Inferior parietal cortex (tissue), 1 donor: ENCODE data around the gene SCN5A.

ENCODE experiments used
- DNase-seq: peaks from one replicate; pipeline ENCODE4 v3.0.0-alpha.2; 2016; ENCODE audit errors: extremely low spot score

The SCN5A gene

DNA sequence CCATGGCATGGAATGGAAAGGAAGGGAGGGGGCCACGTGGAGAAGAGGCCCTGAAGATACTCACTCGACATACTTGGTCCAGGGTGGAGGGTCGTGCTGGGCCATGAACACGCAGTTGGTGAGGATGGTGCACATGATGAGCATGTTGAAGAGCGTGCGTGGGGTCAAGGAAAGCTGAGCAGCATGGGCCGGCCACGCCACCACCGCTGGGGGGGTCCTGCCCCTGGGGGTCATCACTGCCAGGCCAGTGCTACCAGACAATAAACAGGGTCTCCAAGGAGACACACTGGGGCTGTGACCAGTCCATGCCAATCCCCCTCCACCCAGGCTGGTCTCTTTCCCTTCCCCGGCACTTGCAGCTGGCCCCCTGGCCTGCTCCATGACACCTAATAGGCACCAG is 27.2 kb downstream of the SCN5A start:
- no peak for DNase-seq

DNA sequence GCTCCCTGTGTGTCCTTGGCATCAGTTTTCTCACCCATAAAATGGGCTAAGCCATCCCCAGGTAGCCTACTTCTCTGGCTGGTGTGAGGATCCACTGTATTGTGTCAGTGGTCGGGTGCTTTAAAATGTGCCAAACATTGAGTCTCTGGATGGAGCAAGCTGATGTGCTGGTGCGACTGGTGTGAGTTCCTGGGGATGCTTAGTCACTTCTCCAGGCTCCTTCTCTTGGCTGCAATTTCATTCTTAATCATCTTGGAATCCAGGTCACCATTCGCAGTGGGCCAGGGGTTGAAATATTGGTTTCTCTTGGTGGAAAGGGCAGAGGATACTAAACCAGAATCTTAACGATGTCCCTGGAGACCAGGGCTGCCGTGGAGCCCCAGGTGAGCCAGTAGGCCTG is 29.3 kb downstream of the SCN5A start:
- no peak for DNase-seq

DNA sequence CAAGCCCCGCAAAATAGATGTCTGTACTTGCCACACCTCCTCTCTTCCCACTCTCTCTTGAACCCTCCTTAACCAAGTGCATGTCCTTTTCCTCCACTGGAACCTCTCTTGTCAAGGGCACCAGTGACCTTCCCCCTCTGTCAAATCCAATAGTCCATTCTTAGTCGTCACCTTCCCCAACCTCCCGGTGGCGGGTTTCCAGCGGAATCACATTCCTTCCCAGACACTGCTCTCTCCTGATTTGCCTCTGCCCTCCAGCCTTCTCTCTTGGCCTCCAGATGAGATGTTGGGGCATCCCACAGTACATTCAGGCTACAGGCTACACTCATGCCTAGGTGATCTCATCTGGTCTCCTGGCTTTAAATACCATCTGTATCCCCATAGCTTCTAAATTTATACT is 31.1 kb downstream of the SCN5A start:
- no peak for DNase-seq

DNA sequence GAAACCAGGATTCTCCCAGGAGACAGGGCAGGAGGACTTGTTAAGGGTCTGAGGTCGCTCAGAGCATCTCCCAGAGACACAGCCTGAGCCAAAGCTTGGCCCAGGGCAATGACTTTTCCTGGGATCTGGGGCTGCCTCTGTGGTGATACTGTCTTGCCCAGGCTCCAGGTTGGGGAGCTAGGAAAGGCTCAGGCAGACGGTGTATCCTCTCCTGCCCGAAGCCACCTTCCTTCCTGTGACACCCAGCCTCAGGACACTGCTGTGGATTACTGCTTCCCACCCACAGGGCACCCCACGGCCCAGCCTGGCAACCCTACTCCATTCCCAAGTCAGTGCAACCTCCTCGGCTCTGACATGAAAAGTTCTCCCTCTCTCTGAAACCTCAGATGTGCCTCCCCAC is 31.9 kb downstream of the SCN5A start:
- no peak for DNase-seq

DNA sequence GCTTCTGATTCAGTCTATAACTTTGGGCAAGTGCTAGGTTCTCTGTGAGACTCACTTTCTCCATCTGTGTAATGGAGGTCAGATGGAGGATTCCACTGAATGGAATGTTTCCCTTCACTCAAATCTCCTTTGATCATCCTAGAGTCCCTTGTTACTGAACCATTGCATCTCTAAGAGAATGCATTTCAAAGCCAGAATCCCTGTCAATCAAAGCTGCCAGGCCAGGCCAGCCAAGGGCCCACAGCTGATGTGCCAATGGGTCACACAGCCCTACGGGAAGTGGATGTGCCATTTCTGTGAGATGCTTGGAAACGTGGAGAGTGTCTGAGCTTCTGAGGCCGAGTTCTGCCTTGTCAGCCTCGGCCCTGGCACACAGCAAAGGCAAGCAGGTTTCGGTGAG is 32.4 kb downstream of the SCN5A start:
- DNase-seq: no peak

DNA sequence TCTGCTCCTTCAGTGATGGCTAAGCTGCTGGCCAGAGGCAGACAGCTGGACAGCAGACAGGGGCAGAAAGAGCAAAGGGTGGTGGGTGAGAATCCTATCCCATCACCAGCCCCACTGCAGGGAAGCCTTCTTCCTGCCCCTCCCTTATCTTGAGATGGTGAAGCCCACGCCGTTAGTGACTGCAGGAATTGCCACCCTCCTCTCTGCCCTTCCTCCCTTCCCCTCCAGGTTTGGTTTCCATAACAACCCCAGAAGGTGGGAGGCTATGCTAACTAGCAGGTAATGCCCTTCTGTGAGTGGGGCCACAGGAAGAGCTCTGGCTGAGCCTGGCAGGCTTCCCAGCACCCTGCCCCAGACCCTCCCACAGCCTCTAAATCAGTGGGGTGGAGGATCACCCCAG is 32.8 kb downstream of the SCN5A start:
- DNase-seq: no peak

DNA sequence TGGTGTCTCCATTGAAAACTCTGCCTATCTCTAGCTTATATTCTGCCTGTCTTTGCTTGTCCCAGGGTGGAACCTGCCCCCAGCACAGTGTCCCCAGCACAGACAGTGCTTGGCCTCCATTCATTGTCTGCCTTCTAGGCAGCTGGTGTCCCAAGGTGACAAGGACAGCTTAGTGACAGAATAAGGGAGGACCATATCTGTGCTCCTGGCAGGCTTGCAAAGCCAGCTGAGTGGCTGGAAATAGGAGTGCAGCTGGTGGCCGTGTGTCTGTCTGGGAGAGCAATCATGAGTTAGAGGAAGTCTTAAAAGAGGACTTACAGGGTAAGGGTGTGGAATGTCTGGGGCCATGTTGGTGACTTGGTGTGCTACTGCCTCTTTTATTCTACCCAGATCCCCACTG is 33.4 kb downstream of the SCN5A start:
- no peak for DNase-seq

DNA sequence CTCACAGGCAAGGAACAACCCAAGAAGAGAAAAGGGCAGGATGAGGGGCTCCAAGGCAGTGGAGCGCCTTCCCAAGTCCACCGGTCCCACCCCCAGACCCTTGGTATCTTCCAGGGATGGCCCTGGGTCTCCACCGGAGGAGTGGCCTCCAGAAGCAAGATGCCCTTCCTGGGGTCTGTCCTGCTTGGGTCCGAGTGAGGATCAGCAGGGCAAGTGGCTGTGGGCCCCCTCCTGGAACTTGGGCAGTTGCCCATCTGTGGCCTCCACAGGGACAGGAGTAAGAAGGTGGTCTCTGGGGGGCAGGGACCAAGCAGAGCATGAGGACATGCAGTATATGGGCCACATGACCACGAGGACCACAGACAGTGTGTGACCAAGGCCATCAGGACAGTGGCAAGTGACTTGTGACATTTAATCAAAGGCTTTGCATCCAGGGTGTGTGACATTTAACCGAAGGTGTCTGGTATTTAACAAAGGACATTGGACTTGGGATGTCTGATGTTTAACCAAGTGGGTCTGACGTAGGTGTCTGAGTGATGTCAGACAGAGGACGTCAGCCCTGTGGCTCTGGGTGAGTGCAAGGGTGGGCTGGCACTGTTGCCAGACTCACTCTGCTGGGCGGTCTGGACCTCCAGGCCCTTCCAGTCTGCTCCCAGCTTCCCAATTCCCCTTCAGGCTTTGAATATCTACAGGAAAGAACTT is 34.7 kb downstream of the SCN5A start:
- DNase-seq: no peak

DNA sequence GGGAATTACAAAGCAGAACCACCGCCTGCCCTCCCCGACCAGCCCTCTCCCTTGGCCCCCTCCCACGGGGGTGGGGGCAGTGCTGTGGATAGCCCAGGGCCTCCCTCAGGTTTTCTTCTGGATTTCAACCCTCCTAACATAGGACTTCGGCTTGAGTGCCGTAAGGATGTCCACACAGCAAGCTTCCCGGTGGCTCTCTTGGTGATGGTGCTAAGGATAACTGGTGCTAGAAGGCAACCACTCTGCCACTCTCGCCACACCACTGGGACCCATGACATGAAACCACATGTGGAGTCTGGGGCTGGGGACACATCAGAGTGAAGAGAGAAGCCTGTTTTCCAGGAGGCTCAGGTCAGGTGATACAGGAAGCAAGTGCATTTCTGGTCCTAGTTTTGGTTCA is 35.4 kb downstream of the SCN5A start:
- no peak for DNase-seq

DNA sequence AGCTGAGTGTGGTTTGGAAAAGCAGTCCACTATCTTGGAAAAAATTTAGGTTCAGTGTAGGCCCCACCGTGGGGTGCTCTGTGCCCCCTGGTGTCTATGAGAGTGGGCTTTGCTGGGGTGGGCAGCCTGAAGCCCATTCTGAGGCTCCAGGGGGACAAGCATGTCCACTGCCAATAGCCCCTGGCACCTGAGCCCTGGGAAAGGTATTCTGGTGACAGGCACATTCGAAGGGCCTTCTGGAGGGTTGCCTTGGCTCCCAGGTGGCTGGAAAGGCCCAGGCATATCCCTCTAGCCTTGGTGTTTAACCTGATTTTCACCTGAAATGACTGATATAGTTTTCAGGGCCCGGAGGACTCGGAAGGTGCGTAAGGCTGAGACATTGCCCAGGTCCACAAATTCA is 36.1 kb downstream of the SCN5A start:
- DNase-seq: no peak

DNA sequence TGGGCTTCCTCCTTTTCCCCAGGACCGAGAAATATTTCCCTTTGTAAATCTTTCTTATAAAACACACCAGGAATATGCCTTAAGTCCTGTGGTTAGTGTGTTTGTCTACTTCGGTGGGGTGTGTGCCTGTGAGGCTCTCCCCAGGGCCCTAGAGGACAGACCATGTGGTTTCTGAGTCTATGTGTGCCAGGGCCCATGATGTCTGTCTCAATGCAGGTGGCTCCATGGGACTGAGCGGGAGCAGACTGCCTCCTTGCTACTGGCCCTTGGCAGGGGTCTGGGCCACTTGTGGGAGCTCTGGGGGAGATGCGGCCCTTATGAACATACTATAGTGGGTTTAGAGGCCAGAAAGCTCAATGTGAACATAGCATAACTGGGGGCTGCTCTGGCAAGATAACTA is 37.6 kb downstream of the SCN5A start:
- DNase-seq: no peak

DNA sequence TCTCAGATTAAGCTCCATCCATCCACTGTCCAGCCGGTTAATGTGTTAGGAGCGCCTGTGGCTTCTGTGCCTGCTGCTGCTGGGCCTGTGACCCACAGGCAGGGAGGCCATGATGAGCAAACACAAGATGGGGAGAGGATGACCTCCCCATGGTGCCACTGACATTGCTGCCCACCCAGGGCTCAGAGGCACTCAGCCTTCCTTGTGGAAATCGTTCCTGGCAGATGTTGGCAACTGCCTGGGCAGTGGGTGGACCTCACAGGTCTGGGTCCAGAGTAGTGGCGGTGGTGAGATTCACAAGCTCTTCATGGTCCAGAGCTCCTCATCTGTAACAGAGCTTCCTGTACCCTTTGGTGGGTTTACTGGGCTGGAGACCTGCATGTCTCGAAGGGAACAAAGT is 38.6 kb downstream of the SCN5A start:
- DNase-seq: no peak

DNA sequence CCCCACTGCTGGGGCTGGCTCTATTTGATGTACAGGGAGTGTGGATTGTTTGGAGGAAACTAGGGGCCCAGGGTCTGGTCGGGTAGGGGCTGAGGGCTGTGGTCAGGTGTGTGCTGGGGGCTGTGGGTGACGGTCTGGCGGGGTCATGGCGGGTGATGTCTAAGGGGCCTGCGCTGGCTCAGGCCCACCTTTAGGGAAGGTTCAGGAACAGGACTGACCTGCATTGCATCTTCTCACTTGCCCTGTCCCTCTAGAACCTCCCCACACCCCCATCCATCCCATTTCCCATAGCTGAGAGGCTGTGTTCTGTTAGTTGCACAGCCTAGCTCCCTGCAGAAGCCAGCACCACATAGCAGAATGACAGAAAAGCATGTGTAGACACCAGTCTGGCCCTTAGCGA is 39.1 kb downstream of the SCN5A start:
- DNase-seq: no peak

DNA sequence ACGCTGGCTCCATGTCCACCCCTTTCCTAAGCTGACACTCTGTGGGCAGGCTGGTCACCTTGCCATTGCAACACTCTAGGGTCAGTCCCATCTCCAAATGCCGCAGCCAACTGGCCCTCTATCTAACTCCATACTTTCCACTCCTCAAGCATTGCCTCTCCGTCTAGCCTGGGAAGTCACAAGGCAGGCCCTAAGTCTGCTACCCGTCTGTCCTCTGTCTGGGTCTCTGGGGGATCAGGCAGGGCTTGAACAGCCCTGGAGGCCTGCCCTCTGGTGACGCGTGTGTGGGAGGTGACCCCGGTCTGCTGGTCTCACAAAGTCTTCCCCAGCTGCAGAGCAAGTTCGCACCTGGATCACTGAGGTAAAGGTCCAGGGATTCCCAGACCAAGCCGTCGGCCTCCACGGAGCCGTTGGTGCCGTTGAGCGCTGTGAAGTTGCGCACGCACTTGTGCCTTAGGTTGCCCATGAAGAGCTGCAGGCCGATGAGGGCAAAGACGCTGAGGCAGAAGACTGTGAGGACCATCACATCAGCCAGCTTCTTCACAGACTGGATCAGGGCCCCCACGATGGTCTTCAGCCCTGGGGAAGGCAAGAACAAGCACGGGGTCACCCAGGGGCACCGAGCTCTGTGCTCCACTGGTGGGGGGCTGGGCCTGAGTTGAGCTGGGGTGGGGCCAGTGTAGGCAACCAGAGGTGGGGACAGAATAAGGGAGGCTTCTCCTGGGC is 39.9 kb downstream of the SCN5A start:
- no peak for DNase-seq

DNA sequence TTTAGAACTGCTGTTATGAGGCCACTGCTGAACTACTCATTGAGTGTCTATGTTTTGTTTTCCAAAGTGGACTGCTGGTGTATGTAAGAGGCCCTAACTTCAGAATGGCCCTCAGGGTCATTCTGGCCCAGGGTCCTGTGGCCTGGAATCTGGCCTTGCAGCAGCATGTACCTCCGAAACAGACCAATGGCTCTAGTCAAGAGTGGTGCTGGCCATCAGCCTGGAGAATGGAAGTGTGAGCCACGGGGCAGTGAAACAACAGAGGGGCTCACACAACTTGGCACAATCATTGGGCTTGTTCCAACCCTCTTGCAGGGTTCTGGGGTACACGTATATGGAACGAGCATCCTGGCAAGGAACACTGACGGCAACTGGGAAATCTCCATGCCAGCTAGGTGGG is 40.5 kb downstream of the SCN5A start:
- DNase-seq: no peak

DNA sequence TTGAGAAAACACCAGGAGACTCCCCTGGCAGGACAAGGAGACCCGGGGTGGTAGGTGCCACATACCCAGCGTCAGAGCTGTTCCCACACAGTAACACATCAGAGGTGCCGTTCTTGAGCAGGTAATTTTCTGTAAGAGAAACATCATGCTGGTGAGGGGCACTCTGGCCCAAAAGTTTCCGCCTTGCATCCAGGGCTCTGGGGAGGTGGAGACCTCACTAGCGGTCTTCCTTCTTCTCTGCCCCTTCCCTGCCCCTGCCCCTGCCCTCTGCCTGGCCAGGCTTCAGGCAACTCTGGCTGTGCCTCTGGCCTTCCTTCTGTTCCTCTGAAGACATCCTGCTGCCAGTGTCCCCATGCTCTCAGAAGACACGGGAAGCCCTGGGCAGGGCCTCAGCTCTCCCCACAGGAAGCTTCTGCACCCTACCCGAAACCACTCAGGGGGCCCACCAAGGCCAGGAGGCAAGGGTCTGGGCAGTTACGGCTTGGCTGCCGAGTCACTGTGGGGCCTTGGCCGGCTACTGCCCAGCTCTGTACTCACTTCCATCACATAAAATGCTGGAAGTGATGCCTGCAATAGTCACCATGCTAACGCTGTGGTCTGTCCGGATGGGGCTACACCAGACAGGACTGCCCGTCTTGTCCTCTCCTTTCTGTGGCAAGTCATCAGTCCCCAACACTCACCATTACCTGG is 41.3 kb downstream of the SCN5A start:
- DNase-seq: no peak

DNA sequence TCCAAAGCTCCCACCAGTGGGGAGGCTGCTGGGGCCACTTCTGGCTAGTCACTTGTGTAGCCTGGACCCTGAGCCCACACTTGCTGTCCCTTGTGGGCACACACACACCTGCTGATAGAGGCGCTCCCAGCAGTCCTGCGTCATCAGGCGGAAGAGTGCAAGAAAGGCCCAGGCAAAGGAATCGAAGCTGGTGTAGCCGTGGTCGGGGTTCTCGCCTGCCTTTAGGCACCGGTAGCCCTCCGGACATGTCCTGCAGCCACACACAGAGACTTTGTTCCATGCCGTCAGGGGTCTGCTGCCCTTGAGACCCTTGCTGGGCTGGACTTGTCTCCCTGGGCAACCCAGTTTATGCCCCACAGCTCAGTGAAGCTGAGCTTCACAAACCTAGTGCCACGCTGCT is 42.9 kb downstream of the SCN5A start:
- DNase-seq: no peak

DNA sequence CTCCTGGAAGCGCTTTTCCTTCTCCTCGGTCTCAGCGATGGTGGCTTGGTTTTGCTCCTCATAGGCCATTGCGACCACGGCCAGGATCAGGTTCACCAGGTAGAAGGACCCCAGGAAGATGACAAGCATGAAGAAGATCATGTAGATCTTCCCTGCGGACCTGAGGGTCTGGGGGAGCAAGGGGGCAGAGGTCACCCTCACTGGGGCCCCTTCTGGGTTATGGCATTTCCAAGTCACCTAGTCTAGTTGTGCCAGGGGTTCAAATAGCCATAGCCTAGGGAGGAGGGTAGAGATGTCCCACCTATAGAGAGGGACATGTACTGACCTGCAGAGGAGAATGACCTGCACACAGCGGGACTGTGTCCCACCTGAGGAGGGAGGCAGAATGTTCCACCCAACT is 43.5 kb downstream of the SCN5A start:
- no peak for DNase-seq

DNA sequence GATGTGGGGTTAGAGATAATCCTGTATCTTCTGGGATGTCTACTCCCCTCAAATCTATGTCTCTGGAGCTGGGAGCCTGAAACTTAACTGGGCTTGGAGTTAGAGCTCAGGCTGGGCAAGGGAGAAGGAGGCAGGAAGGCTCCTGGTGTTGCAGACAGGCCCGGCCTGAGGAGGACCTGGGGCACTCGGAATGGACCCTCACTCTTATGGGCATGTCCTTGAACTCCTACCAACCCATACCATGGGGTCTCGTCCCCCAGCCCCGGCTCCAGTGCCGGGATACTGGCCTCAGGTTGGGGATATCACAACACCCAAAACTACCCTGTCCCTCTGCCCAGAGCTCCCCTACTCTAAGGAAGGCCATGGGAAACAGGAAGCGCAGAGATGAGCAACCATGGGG is 45.2 kb downstream of the SCN5A start:
- no peak for DNase-seq

DNA sequence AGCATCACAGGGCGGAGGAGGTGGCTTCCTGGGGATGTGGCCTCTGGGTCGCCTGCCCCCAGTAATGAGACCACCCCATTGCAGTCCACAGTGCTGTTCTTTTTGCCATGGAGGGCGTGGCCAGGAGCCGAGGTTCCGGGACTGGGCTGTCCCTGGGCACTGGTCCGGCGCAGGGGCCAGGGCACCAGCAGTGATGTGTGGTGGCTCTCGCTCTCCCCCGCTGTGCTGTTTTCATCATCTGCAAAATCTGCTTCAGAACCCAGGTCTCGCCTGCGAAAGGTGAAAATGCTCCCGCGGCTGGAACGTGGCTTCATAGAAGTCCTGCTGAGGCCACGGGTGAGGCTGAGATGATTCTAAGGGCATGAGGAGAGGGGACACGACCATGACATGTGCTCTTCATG is 45.8 kb downstream of the SCN5A start:
- DNase-seq: no peak

DNA sequence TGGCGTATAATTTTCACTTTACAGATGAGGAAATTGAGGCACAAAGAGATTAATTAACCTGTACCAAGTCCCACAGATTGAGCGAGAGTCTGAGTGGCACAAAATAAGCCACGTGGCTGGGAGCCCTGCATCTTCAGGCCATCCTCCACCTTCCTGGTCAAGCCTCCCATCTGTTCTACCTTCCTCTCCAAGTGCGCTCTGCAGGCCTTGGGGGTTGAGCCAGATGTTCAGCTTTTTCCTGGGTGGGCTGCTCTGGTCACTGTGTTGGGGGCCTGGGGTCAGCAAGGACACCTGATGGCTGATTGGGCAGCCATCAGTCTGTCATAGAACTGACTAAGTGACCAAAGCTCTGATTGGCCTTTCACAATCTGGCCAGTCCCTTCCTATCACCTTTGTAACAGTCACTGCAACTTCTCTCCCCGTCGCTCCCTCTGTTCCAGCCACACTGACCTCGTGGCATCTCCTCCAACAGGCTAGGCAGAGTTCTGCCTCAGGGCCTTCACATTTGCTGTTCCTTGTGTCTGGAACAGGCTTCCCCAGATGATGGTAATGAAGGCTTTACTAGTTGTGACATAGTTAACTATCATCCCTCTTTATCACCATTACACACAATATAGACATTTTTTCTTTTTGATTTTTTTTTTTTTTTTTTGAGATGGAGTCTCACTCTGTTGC is 46.8 kb downstream of the SCN5A start:
- DNase-seq: no peak

DNA sequence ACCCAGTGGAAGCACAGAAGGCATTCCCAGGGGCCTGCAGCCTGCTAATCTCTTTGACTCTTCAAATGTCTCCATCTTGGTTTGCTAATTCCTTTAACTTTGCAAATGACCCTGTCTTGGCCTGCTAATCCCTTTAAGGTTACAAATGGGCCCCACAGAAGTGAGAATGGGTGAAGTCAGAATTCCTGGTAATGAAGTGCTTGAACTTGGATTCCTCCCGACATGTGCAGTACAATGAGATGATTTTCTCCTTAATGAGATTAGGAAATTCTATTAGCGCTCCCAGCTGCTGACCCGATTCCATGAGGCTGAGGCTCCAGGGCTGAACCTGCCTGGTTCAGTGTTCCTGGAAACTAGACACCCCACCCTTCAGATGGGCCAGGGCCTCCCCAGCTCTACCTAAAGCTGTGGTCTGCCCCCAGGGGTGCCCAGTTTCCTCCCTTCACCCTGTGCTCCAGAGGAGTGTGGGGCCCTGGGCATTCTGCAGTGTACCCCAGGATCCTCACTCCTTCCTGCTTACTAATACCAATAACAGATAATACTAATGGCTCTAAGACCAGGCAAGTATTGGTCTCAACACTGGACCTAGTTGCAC is 47.4 kb downstream of the SCN5A start:
- no peak for DNase-seq
